Pancreas (tissue), 10 donors: ENCODE results near the gene KCNC3. TPM values are rescaled to one million over a fixed set of nuclear protein-coding genes. Genes with fewer than 3 reads are reported as not detected.
"Not testable (repeated sequence)": the region's sequence is repeated elsewhere in the genome, so short reads cannot be mapped to it uniquely, and the experiment has no call there.

Experiments
- ATAC-seq, 4 donors: fragments of 200-7000 bp; cut with Tn5 transposase; one replicate each; pipeline versions ENCODE4 v1.8.0 to v1.9.1; 2020; ENCODE audit warnings: mild to moderate bottlenecking in 4 of 4, moderate library complexity in 4 of 4
- DNase-seq, 6 donors: peaks; one replicate each; pipeline ENCODE4 v3.0.0-alpha.2; 2020
- FAIRE-seq: peaks from 2 replicates; lab custom pipeline; 2012; peaks lifted over from hg19 to GRCh38; lab: Jason Lieb, UNC
- H3K27ac ChIP-seq, 4 donors: fragments of 200-600 bp; sonication (generic); 1 replicate in 3 of 4; 2 replicates in 1 of 4; pipeline versions ENCODE4 v1.5.0 to v1.8.0; 2020
- H3K27me3 ChIP-seq, 4 donors: fragments of 200-600 bp; one replicate each; pipeline ENCODE4 v1.8.0; 2021
- H3K36me3 ChIP-seq, 3 donors: fragments of 200-600 bp; sonication (generic) in 1 of 3; one replicate each; pipeline versions ENCODE4 v1.5.0 to v1.8.0; 2020 to 2021
- H3K4me1 ChIP-seq, 3 donors: fragments of 200-600 bp; one replicate each; pipeline ENCODE4 v1.8.0; 2021
- H3K4me3 ChIP-seq, 4 donors: fragments of 200-600 bp; sonication (generic) in 2 of 4; one replicate each; pipeline versions ENCODE4 v1.5.0 to v1.8.0; 2020 to 2021
- H3K9me3 ChIP-seq, 4 donors: fragments of 200-600 bp; one replicate each; pipeline ENCODE4 v1.8.0; 2021
- CTCF ChIP-seq, 4 donors: fragments of 200-600 bp; sonication (generic) in 3 of 4; IDR thresholded peaks; one replicate each; pipeline versions ENCODE4 v1.5.0 to v1.8.0; 2021; ENCODE audit warnings: antibody characterized with exemption in 4 of 4
- WGBS, 2 donors: extraction: QIAGEN DNeasy Blood & Tissue Kit; methylation state at CpG; one replicate each; pipeline ENCODE4 v1.1.7; 2013; 5-methylcytosine and 5-hydroxymethylcytosine counted together
- intact Hi-C, 3 donors: fragments of 100-400 bp; cut with DNase I; formaldehyde crosslinking; loops; one replicate each; pipeline versions ENCODE4 v1.11.1 to v1.14.2; 2022
- polyA plus RNA-seq, 2 donors: library from polyadenylated mRNA; stranded (reverse); fragments of 200-250 nt; gene quantifications; one replicate each; pipeline ENCODE4 v1.2.3, GENCODE V29; 2013
- total RNA-seq, 6 donors: library from RNA; stranded (reverse); fragmentation: NEBNext Ultra II Directional in 4 of 6; extraction: Animal tissue kit (Norgen Biotek cat#: 25700) in 4 of 6; gene quantifications; one replicate each; pipeline versions ENCODE4 v1.2.1 to v1.2.4, GENCODE V29; 2021 to 2023
- donor health status: healthy with polysubstance abuse.
- donor health status: DM: no; HTN: no; CAD: no; lungs with moderate emphysema.
- donor health status: DM: no; HTN: no; CAD: no.
- donor health status: control.
- donor health status: control.
- donor health status: Bipolar disorder and iron deficiency.
- donor health status: DM: yes; HTN: yes; CAD: no.
- donor health status: DM: no; HTN: no; CAD: no.
- donor health status: DM: no; HTN: no; CAD: no.
- donor health status: DM: yes; HTN: yes; CAD: no.

KCNC3 gene
- total and polyA plus RNA-seq, 8 donors: 2.4 to 7.1 (median 3.6) TPM

- FAIRE-seq (no peak), DNase-seq (no peak), ATAC-seq (no peak)
- no peaks in the 10 kb centered on the region for H3K9me3 ChIP-seq
- no peaks in the 10 kb centered on the region for H3K27me3 ChIP-seq
- peak overlapping the region in 1 of 4 donors; percentile 53 for H3K4me3 ChIP-seq
- TF ChIP-seq CTCF (IDR thresholded peaks at IDR 0.05): no peak
- no peaks in the 10 kb centered on the region for H3K4me1 ChIP-seq
- 31 to 32% methylated on average over 13 of the region's 13 CpGs for WGBS, 2 donors
- intact Hi-C loops: loop anchor here in 2 of 3 donors (5.0 to 10.0 kb wide), 2 partner anchors 108 to 426 kb away; no protein-coding TSS in a partner anchor
- H3K36me3 ChIP-seq: no peaks in the 10 kb centered on the region
- no peak overlapping the region for H3K27ac ChIP-seq
Observed at GRCh38 chr19:50356691-50357177, 27.6 kb upstream of the KCNC3 start.

GRCh38 chr19:50353487-50353880 lies 24.3 kb upstream of the KCNC3 start:
- not testable (repeated sequence) for DNase-seq, H3K27ac ChIP-seq, H3K4me3 ChIP-seq, H3K36me3 ChIP-seq, FAIRE-seq, H3K4me1 ChIP-seq, H3K9me3 ChIP-seq, ATAC-seq, H3K27me3 ChIP-seq
- intact Hi-C loops: loop anchor here in 1 of 3 donors (10.0 kb wide), 1 partner anchor 111 kb away; no protein-coding TSS in a partner anchor
- 94 to 96% methylated on average over 7 of the region's 7 CpGs for WGBS, 2 donors

GRCh38 chr19:50352242-50352641 lies 23.1 kb upstream of the KCNC3 start:
- ATAC-seq (no peak), FAIRE-seq (no peak), DNase-seq (no peak)
- Histone ChIP-seq H3K9me3 (no peaks in the 10 kb centered on the region), H3K27me3 (no peaks in the 10 kb centered on the region), H3K36me3 (no peaks in the 10 kb centered on the region), H3K4me3 (no peak overlapping the region), H3K27ac (no peak overlapping the region), H3K4me1 (no peaks in the 10 kb centered on the region)
- no peak for TF ChIP-seq CTCF (IDR thresholded peaks at IDR 0.05)
- WGBS, 2 donors: 75 to 81% methylated on average over 4 of the region's 4 CpGs
- intact Hi-C loops: loop anchor here in 1 of 3 donors (10.0 kb wide), 1 partner anchor 113 kb away; no protein-coding TSS in a partner anchor

- 72 to 81% methylated on average over 22 of the region's 22 CpGs for WGBS, 2 donors
- intact Hi-C loops: loop anchor here in 1 of 3 donors (10.0 kb wide), 1 partner anchor 115 kb away; no protein-coding TSS in a partner anchor
- no peak for FAIRE-seq
- no peak for ATAC-seq
- no peaks in the 10 kb centered on the region for H3K27me3 ChIP-seq
- H3K36me3 ChIP-seq: no peaks in the 10 kb centered on the region
- no peaks in the 10 kb centered on the region for H3K9me3 ChIP-seq
- DNase-seq: no peak
- no peak overlapping the region for H3K4me3 ChIP-seq
- no peak overlapping the region for H3K27ac ChIP-seq
- H3K4me1 ChIP-seq: no peaks in the 10 kb centered on the region
- TF ChIP-seq CTCF (IDR thresholded peaks at IDR 0.05): no peak
Observed at GRCh38 chr19:50349277-50350057, 20.3 kb upstream of the KCNC3 start.

- H3K4me3 ChIP-seq, H3K9me3 ChIP-seq, H3K36me3 ChIP-seq, intact Hi-C loops, ATAC-seq, H3K4me1 ChIP-seq, DNase-seq, FAIRE-seq, H3K27me3 ChIP-seq, H3K27ac ChIP-seq: not testable (repeated sequence)
- WGBS, 2 donors: 62 to 64% methylated on average over 8 of the region's 8 CpGs
Observed at GRCh38 chr19:50347089-50347581, 18.0 kb upstream of the KCNC3 start.
